Prostate gland (tissue), 2 donors: ENCODE measurements around the gene UBE2U.

ENCODE experiments used
- CTCF ChIP-seq, 4 experiments: fragments of 200-600 bp in 2 of 4; fragments of 450-650 bp in 2 of 4; sonication (generic) in 2 of 4; IDR thresholded peaks; 1 replicate in 3 of 4; 2 replicates in 1 of 4; pipeline ENCODE4 v1.5.1; 2016 to 2019; ENCODE audit warnings: antibody characterized with exemption in 4 of 4, mild to moderate bottlenecking in 2 of 4, moderate library complexity in 2 of 4
- POLR2A ChIP-seq: fragments of 450-650 bp; IDR thresholded peaks from one replicate; pipeline ENCODE4 v1.6.1; 2016; ENCODE audit warnings: antibody characterized with exemption, mild to moderate bottlenecking
- POLR2AphosphoS5 ChIP-seq: sonication (generic); formaldehyde crosslinking; IDR thresholded peaks from one replicate; pipeline ENCODE4 v1.6.1; 2017; ENCODE audit warnings: antibody characterized with exemption

- no peak for TF ChIP-seq CTCF (IDR thresholded peaks at IDR 0.05)
- no peak for TF ChIP-seq POLR2A
- TF ChIP-seq POLR2AphosphoS5, result no peak
Measured at GRCh38 chr1:64171246-64171645, 32.2 kb upstream of the UBE2U start.
